HG02840 (cell line): ENCODE data around the gene CYSRT1.

Experiments
- ATAC-seq: cut with Tn5 transposase; IDR thresholded peaks from one replicate; pipeline ENCODE4 v1.9.1; 2021; ENCODE audit warnings: mild to moderate bottlenecking, moderate library complexity, moderate number of reproducible peaks; ENCODE audit not compliant: unreplicated experiment, low FRiP score

The CYSRT1 gene

DNA sequence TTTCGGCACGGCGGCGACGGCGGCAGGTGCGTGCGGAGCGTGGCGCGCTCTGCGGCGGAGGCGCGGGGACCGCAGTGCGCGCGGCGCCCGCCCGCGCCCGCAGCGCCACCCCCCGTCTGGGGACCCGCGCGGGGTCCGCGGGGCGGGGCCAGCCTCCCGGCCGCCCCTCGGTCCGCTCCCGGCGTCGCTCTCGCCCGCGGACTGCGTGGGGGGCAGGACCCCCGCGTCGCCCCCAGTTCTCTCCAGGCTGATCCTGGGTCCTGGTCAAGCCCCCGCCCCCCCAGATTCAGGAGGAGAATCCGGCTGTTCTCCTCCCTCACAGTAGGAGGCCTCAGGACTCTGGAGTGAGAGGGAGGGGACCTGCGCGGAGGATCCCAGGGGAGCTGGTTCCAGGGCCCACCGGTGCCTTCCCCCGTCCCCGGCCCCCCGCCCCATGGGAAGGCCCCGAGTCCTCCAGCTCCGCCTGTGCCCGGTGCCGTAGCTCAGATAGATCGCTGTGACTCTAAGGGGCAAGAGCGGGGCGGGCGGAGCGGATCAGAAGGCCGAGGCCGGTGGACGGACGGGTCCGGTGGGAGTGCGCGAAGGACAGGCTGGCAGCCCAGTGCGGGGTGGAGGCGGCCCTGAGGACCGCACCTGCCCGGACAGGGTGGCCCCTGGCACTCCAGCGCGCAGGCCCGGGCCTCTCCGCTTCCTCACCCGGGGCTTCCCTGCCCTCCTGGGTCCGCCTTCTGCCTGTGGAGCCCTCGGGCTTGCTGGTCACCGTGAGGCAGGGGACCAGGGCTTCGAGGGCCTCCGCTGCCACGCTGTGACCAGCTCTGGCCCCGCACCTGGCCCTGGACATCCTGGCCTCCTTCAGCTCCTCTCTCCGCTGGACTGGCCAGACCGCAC is 2.5 kb upstream of the CYSRT1 start, which contains the start of gene RNF208:
RNF208 (minus strand) TSS at position 51 of the 888 bp plus-strand sequence. CDS start 1,028 bp downstream, outside the sequence.
- ATAC-seq = peak; percentile 1

DNA sequence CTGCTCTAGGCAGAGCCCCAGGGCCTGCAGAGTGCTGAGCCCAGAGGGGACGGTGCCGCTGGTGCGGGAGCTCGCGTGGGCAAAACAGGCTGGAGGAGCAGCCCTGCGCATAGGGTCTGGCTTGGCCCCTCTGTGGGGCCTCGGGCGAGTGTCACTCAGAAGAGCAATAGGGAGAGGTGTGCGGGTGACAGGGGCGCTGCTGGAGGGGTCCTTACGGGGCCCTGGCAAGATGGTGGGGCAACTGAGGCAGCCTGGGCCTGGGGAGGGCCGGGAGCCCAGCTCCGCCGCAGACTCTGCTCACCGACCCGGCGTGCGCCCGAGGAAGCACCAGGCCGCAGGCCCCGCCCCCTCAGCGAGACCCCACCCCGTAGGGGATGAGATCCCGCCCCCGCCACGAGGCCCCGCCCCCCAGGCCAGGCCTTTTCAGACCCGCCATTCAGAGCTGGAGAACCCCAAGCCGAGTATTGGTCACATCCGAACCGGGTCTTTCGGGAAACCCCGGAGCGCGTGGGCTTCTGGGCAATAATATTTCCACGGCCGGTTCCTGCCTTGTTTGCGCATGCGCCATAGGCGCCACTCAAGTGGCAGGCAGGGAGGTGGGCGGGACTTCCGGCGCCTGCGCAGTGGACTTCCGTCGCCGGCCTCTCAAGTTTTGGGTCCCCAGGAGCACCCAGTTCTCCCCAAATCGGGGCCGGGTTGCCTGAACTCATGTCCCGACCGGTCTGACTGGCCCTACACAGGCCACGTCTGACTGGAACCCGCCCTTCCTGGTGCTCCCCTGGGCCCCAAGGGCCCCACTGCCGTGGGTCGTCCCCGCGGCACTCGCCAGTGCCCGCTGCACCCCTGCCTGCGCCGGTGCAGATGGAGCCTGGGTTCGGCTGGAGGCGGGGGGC is 1.6 kb upstream of the CYSRT1 start:
- peak; percentile 84 for ATAC-seq

DNA sequence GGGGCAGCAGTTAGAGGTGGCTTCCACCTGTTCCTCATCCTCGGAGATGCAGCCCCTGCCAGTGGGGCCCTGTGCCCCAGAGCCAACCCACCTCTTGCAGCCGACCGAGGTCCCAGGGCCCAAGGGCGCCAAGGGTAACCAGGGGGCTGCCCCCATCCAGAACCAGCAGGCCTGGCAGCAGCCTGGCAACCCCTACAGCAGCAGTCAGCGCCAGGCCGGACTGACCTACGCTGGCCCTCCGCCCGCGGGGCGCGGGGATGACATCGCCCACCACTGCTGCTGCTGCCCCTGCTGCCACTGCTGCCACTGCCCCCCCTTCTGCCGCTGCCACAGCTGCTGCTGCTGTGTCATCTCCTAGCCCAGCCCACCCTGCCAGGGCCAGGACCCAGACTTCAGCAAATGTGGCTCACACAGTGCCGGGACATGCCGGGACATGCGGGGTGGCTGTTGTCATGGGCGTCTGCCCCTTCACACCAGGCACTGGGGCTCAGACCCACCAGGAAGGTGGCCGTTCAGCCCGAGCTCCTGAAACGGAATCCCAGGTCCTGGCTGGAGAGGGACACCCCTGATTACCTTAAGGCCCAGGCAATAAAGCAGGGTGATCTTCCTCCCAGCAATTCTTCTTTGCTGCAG is 841 bp downstream of the CYSRT1 start:
- no peak for ATAC-seq

DNA sequence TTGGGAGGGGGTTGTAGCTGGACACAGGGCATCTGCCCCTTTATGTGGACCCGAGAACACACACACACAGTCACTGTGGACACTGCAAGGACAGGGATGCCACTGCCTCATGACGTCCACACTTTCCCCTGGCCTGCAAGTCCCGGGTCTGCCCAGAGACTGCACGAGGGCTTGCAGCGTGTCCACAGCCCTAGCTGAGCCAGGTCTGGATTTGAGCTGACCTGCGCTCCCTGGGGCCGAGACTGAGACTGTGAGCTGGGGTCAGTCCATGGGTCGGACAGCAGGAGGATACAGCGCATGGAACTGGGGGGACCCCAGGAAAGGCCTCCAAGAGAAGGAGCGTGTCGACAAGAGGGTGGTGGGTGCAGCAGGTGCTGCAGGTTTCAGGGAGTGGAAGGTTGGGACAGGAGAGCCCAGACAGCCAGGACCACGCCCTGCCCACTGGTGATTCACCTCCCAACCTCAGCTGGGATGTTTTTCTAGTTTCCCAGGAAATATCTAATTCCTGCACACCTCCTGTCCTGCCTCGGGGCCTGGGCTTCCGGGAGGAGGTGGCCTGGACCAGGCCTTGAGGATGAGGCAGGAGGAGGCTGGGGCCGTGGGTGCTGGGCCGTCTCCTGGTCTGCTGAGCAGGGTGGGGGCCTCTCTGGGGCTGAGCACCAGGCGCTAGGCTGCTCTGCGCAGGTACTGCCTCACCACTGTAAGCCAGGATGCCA is 1.5 kb downstream of the CYSRT1 start:
- no peak for ATAC-seq

DNA sequence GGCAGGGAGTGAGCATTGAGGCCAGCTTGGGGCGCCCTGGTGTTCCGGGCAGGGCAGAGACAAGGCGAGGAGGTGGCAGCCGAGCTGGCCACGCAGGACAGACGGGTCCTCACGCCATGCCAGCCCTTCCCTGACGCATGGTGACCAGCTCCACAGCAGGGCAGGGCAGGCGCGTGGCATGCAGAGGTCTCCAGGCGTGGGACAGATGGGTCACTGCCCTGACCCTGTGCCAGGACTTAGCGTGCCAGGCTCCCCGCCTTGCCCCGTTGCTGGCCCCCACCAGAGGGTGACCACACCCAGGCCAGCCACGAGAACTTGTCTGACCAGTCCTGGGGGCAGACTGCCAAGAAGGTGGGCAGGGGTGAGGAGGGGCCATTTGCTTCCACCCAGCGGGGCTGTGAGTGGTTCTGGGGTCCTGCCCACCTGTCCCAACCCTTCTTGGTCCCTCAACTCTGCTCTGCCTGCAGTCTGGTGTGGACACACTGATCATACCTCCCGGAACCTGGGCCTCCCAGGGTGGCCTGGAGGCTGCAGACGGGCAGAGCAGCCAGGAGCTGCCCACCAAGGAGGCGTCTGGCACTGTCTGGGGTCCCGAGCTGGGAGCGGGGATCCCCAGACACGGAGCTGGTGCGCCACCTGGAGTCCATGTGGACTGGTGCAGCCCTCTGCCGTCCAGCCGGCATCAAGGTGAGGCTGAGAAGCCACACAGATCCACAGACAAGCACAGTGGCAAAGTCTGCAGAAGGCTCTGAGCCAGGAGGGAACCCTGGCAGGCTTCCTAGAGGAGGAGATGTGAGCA is 2.3 kb downstream of the CYSRT1 start, which contains the start of gene RNF224:
RNF224 (plus strand) TSS at position 449 of the 799 bp plus-strand sequence. CDS start 834 bp downstream, outside the sequence.
- no peak for ATAC-seq

DNA sequence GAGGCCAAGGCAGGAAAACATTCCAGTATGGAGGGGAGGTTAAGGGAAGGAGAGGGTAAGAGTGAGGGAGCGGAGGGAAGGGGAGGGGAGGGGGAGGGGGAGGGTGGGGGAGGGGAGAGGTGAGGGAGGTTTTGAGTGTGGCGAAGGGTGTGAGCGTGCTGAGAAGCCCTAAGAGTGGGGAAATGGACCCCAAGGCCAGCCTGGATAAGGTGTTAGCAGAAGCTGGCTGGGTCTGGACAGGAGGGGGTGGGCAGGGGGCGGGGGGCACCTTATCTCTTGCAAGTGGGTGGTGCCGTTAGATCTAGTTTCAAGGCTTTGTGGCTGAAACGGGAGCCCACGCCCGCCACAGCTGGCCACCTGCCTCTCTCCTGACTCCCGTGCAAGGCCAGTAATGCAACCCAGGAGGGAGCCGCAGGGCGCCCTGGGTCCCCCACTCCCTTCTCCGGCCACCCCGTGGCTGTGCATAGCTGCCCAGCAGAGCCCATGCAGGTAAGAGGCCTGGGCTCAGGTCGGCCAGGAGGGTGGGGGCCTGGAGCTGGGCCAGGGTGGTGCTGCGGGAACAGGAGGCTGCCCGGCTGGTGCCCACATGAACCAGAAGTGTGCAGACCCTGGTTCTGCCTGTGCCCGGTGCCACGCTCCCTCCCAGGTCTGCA is 3.0 kb downstream of the CYSRT1 start:
- no peak for ATAC-seq

DNA sequence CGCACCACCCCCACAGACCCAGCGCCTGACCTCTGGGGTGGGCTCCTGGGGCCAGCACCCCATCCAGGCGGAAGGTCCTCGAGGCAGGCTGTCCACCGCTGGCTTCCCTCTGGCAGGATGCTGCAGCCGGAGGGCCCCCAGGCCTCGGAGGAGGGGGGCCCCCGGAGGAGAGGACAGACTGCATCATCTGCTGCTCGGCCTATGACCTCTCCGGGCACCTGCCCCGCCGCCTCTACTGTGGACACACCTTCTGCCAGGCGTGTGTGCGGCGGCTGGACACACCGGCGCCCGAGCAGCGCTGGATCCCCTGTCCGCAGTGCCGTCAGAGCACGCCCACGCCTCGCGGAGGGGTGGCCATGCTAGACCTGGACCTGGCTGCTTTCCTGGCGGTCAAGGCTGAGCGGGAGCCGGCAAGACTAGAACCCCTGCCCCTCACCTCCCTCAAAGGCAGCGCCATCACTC is 3.6 kb downstream of the CYSRT1 start:
- no peak for ATAC-seq

DNA sequence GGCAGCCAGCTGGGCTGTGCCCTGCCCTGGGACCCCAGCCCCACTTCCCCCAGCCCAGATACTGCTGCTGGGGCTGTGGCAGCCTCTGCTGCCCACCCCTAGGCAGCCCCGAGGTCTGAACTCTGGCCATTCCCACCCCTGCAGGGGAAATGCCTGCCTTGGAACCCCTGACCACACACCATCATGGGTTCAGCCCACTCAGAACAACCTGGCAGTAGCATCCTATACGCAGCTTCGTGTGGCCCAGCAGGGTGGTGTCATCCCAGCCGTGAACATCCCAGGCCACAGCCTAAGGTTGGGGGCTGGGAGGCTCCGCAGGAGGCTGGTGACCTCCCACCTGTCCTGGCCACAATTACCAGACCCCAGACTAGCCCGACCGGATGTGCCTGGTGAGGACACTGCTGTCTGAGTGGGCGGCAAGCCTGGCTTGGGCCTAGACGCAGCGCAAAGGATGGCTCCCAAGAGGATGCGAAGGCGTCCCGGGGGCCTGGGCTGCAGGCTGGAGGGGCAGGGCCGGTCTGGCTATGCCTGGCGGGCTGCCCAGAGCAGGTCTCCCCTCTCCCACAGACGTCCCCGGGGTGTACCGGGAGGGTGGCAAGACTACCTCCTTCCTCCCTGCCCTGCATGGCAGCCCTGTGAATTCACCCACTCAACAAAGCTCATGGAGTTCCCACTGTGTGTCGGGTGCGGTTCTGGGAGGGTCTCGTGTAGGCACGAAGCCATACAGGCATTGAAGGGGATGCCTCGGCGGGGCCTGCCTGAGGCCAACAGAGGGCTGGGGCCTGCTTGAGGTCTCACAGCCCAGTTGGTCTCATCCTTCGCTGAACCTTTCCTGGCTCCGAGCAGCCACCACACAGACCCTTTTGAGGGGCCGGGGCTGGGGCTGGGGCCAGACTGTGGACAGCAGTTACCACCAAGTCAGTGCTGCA is 4.3 kb downstream of the CYSRT1 start:
- no peak for ATAC-seq

DNA sequence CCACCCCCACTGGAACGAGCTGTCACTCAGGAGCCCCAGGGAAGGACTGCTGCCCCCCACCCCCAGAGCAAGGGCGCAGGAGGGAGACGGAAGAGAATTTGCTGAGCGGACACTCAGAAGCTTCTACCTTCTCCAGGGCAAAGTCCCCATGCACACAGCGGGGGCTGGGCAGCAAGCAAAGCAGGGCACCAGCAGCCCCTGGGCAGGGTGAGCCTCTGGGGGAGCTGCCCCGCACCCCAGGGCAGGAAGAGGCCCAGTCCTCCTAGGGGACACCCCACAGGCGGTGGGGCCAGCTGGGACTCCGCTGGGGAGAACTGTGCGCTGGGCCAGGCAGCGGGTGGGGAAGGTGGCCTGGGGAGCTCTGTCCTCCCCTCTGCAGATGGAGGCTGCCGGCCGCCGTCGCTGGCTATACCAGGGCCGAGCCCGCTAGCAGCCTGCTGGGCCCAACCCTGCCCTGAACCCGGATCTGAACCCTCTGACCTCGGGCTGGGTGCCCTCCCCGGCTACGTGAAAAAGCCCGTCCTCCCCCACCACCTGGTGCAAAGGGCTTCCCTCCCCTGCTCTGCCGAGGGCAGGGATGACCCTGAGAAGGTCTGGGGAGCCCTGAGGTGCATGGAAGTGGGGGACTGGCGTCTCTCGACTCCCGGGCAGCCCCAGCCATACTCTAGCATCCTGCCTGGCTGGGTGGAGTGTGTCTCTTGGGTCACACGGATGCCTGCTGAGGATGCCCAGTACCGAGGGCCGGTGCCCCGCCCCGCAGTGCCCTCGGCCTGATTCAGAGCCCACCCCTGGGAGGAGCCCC is 5.1 kb downstream of the CYSRT1 start:
- ATAC-seq = no peak

DNA sequence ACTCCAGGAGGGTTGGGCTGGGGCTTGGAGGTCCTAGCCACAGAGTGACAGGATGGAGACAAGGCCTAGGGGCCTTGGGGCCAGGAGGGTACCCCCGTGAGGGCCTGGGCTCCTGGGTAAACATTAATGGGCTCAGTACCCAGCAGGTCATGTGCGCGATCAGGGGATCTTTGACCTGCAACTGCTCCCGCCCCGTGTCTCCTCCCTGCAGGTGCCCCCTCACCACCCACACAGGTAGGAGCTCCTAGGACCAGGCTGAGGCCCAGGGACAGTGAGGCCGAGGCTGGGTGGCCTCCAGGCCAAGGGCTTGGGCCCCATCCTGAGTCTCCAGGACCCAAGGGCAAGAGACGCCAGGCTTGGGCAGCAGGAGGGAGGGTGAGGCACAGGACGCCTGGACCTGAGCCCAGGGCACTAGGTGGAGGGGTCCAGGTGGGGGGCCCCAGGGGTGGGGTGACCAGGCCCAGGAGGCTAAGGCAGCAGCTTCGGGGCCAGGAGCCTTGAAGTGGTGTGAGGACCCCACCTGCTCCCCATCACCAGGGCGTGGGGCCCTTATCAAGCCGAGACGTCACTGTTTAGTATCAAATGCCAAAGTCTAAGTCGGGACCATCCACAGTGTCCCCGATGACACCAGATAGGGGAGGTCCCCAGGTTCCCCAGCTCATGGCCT is 5.9 kb downstream of the CYSRT1 start, which contains the start of gene SLC34A3:
SLC34A3 (plus strand) TSS at position 197 of the 667 bp plus-strand sequence. CDS start 802 bp downstream, outside the sequence.
- no peak for ATAC-seq

DNA sequence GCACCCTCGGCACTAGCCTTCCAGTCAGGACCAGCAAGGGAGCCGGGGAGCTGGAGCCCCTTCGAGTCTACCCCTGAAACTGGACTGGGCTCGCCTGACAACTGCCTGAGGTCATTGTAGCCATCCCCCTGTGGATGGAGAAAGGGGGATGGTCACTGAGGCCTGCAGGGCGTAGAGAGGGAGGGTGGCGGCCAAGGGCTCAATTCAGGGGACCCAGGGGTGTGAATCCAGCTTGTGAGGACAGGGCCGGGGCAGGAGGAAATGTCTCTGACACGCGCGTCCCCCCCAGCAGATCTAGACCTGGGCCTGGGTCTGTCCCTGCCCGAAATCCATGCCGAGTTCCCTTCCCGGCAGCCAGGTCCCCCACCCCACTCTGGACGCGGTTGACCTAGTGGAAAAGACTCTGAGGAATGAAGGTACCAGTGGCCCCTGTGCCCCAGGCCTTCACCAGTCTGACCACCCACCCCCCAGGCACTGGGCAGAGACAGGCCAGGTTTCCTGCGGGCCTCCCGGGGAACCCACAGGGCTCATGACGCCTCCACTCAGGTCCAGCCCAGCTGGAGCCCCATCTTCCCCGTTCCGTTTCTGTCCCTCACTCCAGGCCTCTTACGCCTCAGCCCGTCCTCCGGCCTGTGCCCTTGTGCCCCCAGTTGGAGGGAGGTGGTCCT is 6.5 kb downstream of the CYSRT1 start:
- no peak for ATAC-seq

DNA sequence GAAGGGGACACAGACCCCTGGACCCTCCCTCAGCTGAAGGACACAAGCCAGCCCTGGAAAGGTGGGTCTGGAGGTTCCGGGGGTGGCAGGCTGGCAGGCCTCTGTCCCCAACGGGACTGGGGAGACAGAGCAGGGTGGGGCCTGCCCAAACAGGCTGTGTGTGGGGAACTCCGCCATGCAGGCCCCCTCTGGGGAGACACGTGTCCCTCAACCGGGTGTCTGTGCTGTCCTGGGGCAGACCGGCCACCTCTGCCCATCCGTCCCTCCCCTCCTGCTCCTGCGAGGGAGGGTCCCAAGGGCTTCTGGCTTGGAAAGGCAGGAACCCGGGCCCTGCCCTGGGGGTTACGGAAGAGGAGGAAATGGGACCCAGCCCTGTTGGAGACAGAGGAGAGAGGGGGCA is 7.1 kb downstream of the CYSRT1 start:
- no peak for ATAC-seq

DNA sequence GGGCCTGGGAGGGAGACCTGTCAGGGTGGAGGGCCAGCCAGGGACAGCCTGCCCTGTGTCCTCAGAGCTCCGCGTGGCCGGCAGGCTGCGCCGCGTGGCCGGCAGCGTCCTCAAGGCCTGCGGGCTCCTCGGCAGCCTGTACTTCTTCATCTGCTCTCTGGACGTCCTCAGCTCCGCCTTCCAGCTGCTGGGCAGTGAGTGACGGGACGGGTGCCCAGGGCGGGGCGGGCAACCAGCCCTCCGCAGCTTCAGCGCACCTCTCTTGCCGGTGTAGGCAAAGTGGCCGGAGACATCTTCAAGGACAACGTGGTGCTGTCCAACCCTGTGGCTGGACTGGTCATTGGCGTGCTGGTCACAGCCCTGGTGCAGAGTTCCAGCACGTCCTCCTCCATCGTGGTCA is 7.5 kb downstream of the CYSRT1 start:
- no peak for ATAC-seq

DNA sequence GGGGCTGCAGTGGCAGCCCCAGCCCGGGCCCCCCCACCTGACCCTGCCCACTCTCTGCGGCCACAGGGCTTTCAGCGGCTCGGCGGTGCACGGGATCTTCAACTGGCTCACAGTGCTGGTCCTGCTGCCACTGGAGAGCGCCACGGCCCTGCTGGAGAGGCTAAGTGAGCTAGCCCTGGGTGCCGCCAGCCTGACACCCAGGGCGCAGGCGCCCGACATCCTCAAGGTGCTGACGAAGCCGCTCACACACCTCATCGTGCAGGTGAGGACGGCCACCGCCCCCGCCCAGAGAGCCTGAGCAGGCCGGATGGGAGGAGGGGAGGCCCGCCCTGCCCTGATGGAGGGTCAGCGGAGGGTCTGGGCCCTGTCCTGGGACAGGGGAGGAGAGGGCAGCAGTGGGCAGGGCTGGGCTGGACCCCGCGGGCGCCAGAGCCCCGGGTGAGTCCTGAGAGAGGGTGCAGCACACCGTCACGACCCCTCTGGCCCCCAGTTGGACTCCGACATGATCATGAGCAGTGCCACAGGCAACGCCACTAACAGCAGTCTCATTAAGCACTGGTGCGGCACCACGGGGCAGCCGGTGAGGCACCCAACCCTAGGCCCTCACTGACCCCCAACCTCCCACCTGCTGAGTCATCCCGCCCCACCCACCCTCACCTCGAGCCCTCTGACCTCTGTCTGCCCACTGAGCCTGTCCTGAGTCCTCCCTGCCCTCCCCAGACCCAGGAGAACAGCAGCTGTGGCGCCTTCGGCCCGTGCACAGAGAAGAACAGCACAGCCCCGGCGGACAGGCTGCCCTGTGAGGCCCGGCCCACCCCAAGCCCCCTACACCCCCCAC is 8.4 kb downstream of the CYSRT1 start:
- no peak for ATAC-seq
